PFSK-1 (cell line): ENCODE data around the gene PCNT.

ENCODE experiments used
- POLR2AphosphoS5 ChIP-seq: IDR thresholded peaks from 2 replicates; pipeline ENCODE4 v1.6.1; 2012; ENCODE audit warnings: low read depth, mild to moderate bottlenecking, control low read depth, low read length, moderate library complexity
- REST ChIP-seq, 2 experiments: IDR thresholded peaks; 2 replicates each; pipeline versions ENCODE4 v1.6.1 to v1.8.0; 2011 to 2012; ENCODE audit warnings: low read depth in 2 of 2, low read length in 2 of 2, control low read depth in 1 of 2, inconsistent platforms in 1 of 2, mild to moderate bottlenecking in 1 of 2, moderate library complexity in 1 of 2; ENCODE audit not compliant: insufficient read depth in 1 of 2
- SIN3A ChIP-seq: IDR thresholded peaks from 2 replicates; pipeline ENCODE4 v1.6.1; 2012; ENCODE audit warnings: mild to moderate bottlenecking, low read length, moderate library complexity, borderline replicate concordance; ENCODE audit not compliant: insufficient read depth

GRCh38 chr21:46307625-46308024 lies 16.3 kb upstream of the PCNT start:
- TF ChIP-seq SIN3A (no peak), REST (IDR thresholded peaks at IDR 0.05; ENCODE audit: insufficient read depth in 1 of 2, low read depth in 2 of 2, low read length in 2 of 2) (no peak), POLR2AphosphoS5 (no peak)
